ELF-1 (cell line): ENCODE data around the gene SLIT1.

ENCODE experiments used
- DNase-seq: peaks from one replicate; pipeline ENCODE4 v3.0.0-alpha.2; 2016; ENCODE audit warnings: low read depth, low spot score

Gene SLIT1

DNA sequence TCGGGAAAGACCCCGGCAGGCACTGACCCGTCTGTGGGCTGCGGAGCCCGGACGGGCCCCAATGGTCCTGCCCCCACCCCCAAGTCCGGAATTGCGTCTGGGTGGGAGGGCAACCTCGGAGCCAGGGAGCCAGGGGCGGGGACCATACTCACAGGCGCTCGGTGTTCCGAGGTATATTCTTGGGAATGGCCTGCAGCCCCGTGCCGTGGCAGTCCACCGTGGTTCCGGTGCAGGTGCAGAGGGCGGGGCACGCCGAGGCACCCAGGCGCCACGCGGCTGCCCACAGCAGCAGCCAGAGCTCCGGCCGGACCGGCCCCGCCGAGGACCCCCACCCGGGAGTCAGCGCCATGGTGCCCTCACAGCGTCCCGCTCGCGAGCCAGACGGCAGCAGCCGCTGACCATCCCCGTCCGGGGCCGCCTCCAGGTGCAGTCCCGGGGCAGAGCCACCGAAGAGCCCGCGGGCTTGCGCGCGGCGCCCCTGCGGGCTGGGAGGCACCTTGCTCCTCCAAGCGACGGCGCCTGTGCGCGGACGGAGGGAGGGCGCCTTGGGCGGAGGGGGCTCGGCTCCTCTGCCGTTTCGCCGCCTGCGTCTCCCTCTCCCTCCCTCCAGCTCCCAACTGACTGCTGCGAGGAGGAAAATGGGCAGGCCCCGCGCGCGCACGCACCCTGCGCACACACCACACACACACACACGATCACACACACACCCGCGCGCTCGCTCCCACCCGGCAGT is at the start of gene SLIT1:
Gene SLIT1 (minus strand): TSS at position 634 of the 733 bp plus-strand sequence. CDS start 285 bp downstream, at position 349.
- peak; percentile 56 for DNase-seq

GRCh38 chr10:97235353-97235752 is 49.6 kb upstream of the SLIT1 start:
- DNase-seq: no peak

DNA sequence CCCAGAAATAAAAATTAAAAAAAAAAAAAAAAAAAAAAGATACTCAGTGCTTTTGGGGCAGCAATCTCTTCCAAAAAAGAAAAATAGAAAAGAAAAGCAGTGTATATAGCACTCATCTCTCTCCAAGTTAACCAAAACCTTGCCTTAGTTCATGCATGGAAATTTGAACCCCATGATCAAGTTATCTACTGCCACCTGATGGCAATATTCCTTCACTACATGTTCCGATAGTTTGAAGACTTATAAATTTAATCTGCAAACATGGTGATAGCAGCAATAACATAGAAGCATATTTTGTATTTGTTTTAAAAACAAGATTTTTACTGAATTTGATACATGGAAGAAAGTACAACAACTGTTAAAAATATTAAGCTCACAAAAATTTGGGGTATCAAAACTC is 48.6 kb upstream of the SLIT1 start:
- no peak for DNase-seq

- no peak for DNase-seq
Observed at GRCh38 chr10:97230146-97230545, 44.4 kb upstream of the SLIT1 start.

DNA sequence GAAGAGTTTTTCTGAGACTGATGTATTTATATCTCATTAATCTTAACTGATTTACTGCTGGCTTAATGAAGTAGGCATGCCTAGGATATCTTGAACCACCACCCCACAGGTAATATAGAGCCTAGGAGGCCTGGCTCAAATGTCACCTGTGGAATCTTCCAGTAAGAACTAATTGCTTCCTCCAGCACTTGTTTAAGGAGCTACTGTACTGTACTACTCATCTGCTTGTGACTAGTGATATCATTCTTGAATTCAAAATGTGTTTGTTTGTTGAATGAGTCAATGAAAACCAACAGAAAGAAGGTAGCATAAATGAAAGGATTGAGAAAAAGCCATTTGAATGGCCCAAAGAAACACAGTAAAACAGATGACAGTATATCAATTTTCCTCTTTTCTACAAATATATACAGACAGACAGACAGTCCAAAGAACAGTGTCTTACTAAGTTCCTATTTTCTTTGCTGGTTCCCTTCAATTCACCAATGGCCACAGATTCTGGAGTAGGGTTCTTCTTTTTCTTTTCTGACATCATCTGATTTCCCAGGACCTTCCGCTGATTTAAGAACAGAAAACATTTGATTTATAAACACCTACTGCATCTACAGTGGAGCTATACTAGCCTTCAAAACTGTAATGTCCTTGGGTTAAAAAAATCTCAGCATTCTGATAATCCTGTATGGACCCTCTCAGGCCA is 43.7 kb upstream of the SLIT1 start:
- DNase-seq: no peak

DNA sequence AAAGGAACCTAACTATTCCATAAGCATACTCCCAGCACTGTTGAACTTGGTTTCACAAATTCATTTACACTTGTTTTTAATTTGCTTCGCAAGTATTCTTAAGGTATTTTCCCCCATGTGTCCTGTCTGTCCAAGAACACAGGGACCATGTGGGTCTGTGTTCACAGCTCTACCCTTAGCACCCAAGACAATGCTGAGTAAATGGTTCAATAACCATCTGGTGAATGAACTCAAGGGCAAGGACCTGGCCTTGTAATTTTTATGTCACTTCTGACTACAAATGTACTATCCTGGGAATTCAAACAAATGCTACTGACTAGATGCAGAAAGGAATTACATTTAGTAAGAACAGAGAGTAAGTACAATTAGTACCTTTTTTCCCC is 43.0 kb upstream of the SLIT1 start:
- DNase-seq: no peak

DNA sequence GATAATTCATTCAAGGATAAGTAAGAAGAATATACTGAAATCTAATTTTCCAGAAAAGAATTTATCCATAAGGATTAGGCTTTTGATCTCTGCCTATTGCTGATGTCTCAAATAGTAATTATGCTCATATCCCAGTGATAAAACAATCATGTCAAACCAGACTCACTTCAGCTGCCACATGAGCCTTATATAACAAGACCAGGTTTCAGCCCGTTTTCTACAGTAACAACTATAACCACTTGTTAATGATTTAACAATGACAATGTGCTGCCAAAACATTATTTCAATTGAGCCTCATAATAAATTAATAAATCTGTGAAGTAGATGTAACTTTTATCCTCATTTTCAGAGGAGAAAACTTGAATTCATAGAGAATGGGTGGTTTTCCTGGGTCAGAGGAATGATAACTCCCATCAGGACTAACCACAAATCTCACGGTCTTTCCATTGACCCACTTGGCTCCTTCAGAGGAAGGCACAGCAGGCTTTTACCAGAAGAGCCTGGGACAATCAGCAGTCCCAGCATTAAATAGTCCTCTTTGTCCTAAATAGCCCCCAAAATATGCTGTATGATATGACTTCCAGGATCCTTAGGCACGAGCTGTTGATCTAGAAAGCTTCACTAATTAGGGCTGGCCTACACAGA is 42.5 kb upstream of the SLIT1 start:
- DNase-seq: no peak

DNA sequence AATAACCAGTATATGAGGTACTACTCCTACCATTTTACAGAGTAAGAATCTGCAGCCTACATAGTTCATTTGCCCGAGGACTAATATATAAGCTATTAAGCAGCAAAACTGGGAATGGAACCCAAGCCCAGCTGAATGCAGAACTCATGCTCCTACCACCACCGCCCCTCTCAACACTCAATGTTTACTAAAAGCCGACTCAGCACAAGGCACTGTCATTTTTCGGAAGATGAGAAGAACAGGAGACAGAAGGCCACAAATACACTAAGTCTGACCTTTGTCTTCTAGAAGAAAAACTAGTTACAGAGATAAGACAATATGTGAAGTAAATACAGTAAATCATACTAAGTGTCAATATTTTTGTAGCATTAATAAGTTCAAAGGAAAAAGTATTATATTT is 40.6 kb upstream of the SLIT1 start:
- no peak for DNase-seq

- no peak for DNase-seq
Observed at GRCh38 chr10:97224483-97225435, 39.0 kb upstream of the SLIT1 start.

DNA sequence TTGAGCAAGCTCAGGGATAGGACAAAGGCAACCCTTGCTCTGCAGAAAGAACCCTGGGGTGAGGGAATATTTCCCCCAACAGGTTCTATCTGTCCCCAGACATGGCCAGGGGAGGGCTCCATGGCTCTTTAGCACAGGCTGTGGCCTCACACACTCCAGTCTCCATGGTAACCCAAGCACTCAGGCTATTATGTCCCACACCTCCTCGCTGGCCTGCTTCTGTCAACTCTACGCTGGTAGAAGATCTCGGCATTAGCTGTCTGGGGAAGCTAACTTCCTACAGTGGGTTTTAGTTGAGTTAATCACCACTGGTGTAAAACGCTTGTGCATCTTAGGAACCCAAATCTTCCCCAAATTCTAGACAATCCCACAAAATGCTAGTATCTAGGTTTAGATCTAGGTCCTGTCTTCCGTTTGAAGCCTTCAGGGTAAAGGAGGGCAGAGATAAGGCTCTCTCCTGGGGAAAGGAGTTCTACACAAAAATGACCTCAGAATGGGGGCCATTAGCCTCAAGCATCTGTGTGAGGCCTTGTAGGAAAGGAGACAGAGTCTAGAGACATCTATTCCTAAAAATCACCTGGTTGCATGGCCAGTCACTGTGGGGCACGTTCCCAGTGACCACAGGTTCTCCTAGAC is 36.7 kb upstream of the SLIT1 start:
- peak; percentile 82 for DNase-seq

GRCh38 chr10:97220355-97220754 is 34.6 kb upstream of the SLIT1 start:
- no peak for DNase-seq

- DNase-seq: no peak
Observed at GRCh38 chr10:97217299-97217698, 31.5 kb upstream of the SLIT1 start.

DNA sequence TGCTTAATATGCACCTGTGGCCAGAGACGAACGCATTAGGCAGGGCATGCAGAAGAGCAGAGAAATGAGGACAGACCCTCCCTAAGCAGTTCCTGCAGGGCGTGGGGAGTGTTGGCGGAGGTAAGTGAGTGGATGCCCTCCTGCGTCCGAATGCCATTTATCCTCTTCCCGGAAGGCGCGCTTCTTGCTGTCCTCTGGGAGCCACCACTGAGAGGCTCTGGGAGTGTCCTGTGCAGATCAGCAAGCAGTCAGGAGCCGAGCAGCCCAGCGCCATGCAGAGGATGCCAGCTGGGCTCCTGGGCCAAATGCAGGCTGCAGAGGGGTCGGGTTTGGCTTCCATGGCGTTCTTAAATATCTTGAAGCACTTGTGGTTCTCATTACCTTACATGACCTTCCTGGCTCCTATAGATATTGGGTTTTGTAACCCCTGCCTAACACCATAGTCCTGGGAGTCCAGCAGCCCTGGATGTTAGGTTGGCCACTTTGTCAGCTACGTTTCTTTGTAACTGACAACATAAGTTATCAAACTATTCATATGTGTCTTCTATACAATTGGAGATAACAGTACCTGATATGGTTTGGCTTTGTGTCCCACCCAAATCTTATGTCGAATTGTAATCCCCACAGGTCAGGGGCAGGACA is 30.0 kb upstream of the SLIT1 start:
- DNase-seq: no peak

DNA sequence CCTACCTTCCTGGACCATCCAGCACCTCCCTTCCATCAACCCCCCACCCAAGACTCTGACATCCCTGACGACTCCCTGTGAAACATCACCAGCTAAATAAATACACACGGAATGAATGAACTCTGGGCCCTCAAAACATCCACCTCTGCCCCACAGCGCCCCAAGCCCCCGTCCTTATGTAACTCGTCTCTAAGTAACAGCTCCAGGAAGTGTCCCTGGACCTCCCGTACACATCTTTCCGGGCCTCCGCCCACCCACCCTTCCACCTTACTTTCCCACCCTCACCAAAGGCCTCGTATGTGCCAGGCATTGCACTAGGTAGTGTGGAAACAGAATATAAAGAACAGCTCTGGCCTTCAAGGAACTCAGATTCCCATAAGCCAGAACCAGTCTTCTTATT is 27.7 kb upstream of the SLIT1 start:
- DNase-seq: no peak

DNA sequence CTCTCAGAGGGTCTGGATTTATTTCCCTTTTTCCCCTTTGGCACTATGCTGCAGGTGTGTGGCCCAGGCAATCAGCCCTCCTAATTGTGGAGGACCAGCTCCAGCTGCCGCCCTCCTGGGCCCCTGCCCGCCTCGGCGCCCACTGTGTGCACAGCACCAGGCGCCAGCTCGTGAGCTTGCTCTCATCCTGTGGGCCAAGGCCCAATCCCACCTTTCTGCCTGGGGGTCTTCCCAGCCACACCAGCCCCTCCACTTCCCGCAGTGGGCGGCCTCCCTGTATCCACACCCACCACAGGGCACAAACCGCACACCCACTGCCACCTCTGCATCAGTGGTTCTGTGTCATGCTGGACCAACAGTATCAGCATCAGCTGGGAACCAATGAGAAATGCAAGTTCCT is 25.5 kb upstream of the SLIT1 start:
- DNase-seq: no peak

- DNase-seq: peak; percentile 94
Observed at GRCh38 chr10:97210543-97210960, 24.8 kb upstream of the SLIT1 start.

DNA sequence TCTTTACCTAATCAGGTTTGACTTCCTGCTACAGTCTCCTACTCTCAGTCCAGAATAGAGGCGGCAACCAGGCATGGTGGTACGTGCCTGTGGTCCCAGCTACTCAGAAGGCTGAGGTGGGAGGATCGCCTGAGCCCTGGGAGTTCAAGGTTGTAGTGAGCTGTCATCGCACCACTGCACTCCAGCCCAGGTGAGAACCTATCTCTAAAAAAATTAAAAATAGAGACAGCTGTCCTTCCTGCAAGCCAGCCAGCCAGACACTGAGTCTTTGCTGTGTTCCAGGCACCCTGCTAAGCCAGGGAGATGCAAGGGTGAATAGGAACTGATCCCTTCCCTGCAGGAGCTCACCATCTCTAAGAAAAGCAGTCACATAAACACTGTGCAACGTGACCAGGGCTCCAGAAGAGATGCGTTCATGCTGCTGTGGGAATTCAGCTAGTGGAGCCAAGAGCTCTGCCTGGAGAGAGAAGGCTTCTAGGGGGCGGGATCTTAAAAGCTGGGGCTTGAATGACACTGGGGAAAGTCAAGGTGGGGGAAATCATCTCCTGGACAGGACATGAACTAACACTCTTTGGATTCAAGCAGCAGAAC is 22.1 kb upstream of the SLIT1 start:
- DNase-seq: no peak

- DNase-seq: no peak
Observed at GRCh38 chr10:97207131-97207530, 21.4 kb upstream of the SLIT1 start.

DNA sequence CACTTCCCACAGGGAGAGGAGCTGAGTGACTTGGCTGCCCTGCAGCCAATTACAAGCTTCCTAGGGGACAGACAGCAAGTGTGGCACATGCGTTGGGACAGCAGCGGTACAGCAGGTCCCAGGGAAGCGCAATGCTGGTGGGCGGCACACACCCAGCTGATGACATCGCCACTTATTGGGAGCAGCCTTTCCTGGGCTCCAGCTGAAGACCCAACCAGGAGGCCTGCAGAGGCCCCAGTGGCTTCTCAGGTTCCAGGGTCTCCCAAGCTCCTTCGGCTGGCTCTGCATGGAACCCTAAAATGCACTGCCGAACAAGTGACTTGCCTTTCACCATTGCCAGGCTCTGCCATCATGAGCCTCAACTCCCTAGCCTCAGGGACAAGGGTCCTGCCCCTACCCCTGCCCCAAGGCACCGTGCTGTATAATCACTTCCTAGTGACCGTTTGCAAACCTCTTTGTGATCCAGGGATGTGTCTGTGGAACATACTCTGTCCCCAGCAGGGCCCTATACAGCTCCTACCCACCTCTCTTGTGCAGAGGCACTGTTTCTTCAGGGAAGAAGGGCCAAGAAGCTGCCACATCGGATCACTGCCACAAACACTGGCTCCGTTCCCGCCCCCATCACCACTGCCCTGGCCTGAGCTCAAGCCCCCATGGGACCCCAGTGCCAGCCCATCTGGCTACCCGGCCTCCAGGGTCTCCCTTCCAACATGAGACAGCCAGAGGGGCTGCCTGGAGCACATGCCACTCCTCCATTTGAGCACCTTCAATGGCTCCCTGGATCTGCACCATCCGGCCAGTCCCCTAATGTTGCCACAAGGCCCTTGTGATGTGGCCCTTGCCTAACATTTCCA is 19.3 kb upstream of the SLIT1 start:
- no peak for DNase-seq
